K562 (cell line): ENCODE results near the gene PTPRF. TPM values are rescaled to one million over a fixed set of nuclear protein-coding genes. Genes with fewer than 3 reads are reported as not detected.

ENCODE experiments used
- ATAC-seq: fragments of 200-7000 bp; cut with Tn5 transposase; 3 replicates; pipeline ENCODE4 v1.9.1; 2020; ENCODE audit warnings: moderate library complexity
- BruUV-seq: library from RNA; stranded (reverse); fragments of 400-500 nt; replicated peaks from 2 replicates; lab custom pipeline; 2021; lab: Mats Ljungman, UMichigan
- CTCF ChIA-PET: fragments of 300-600 bp; formaldehyde crosslinking; extraction: SDS; loops from one replicate; lab custom pipeline; 2021; ENCODE audit warnings: low intra/inter-chr PET ratio; lab: Yijun Ruan, JAX
- POLR2A ChIA-PET: fragments of 300-600, 350-650 bp; sonication (Branson Sonifier 250); formaldehyde crosslinking; extraction: SDS; loops from one replicate; lab custom pipeline; 2021; ENCODE audit warnings: antibody characterized with exemption, inconsistent platforms; lab: Yijun Ruan, JAX
- DNase-seq, 4 experiments: peaks; one replicate each; pipeline versions ENCODE4 v3.0.0 to v3.0.0-alpha.2; 2011 to 2018; ENCODE audit warnings: low spot score in 3 of 4, mixed read lengths in 3 of 4; ENCODE audit errors: extremely low read depth in 1 of 4
- FAIRE-seq: peaks from 2 replicates; lab custom pipeline; 2011; peaks lifted over from hg19 to GRCh38; lab: Jason Lieb, UNC
- H2AFZ ChIP-seq: 2 replicates; pipeline ENCODE4 v1.6.0; 2011; ENCODE audit warnings: low read depth, low read length, control low read depth, inconsistent platforms
- H3K27ac ChIP-seq: fragments of 200-600 bp; 3 replicates; pipeline ENCODE4 v1.8.0; 2011; ENCODE audit warnings: low read depth, mild to moderate bottlenecking, control low read depth, inconsistent platforms, low read length, moderate library complexity, mixed read lengths; ENCODE audit errors: extremely low read depth
- H3K27me3 ChIP-seq, 2 experiments: fragments of 300-600 bp in 1 of 2; 2 replicates in 1 of 2; 3 replicates in 1 of 2; pipeline versions ENCODE4 v1.6.0 to v1.8.0; 2011; ENCODE audit warnings: inconsistent platforms in 2 of 2, low read length in 2 of 2, mild to moderate bottlenecking in 1 of 2, mixed read lengths in 1 of 2, moderate library complexity in 1 of 2; ENCODE audit not compliant: control insufficient read depth in 2 of 2, insufficient read depth in 2 of 2
- H3K36me3 ChIP-seq: fragments of 300-600 bp; 3 replicates; pipeline ENCODE4 v1.8.0; 2011; ENCODE audit warnings: mild to moderate bottlenecking, low read length, inconsistent platforms; ENCODE audit not compliant: control insufficient read depth, insufficient read depth
- H3K4me1 ChIP-seq, 2 experiments: fragments of 200-600 bp in 1 of 2; replicated peaks in 1 of 2; 2 replicates in 1 of 2; 3 replicates in 1 of 2; pipeline versions ENCODE4 v1.5.1 to v1.8.0; 2011; ENCODE audit warnings: inconsistent platforms in 2 of 2, low read length in 2 of 2, mild to moderate bottlenecking in 1 of 2, mixed read lengths in 1 of 2, moderate library complexity in 1 of 2; ENCODE audit not compliant: control insufficient read depth in 2 of 2, insufficient read depth in 2 of 2
- H3K4me2 ChIP-seq: 2 replicates; pipeline ENCODE4 v1.6.1; 2011; ENCODE audit warnings: low read length, control low read depth, inconsistent platforms, mixed read lengths; ENCODE audit not compliant: insufficient read depth
- H3K4me3 ChIP-seq: fragments of 200-600 bp; sonication (generic), shearing (Covaris generic); 2 replicates; pipeline ENCODE4 v1.5.1; 2016; ENCODE audit warnings: control low read depth, inconsistent platforms
- H3K79me2 ChIP-seq: fragments of 200-600 bp; 3 replicates; pipeline ENCODE4 v1.8.0; 2011; ENCODE audit warnings: low read length, inconsistent platforms; ENCODE audit not compliant: control insufficient read depth, insufficient read depth
- H3K9ac ChIP-seq, 2 experiments: 2 replicates each; pipeline versions ENCODE4 v1.6.0 to v1.6.1; 2011; ENCODE audit warnings: low read depth in 2 of 2, low read length in 2 of 2, control low read depth in 1 of 2, inconsistent platforms in 1 of 2, mild to moderate bottlenecking in 1 of 2, mixed read lengths in 1 of 2; ENCODE audit not compliant: insufficient read depth in 1 of 2
- H3K9me1 ChIP-seq: one replicate; pipeline ENCODE4 v1.6.0; 2011; ENCODE audit warnings: inconsistent platforms, mild to moderate bottlenecking, low read length, moderate library complexity; ENCODE audit not compliant: control insufficient read depth, insufficient read depth
- H3K9me3 ChIP-seq: replicated peaks from 2 replicates; pipeline ENCODE4 v1.5.1; 2011; ENCODE audit warnings: low read depth, low read length, inconsistent platforms; ENCODE audit not compliant: control insufficient read depth, insufficient read depth
- H4K20me1 ChIP-seq: replicated peaks from 2 replicates; pipeline ENCODE4 v1.6.1; 2011; ENCODE audit warnings: low read length, inconsistent platforms, mixed read lengths; ENCODE audit not compliant: control insufficient read depth, insufficient read depth
- BRCA1 ChIP-seq, 2 experiments: fragments of 450-650 bp in 1 of 2; sonication (generic) in 1 of 2; formaldehyde crosslinking in 1 of 2; IDR thresholded peaks; 2 replicates each; pipeline versions ENCODE4 v1.5.0 to v1.6.1; 2017 to 2020; ENCODE audit warnings: mild to moderate bottlenecking in 1 of 2, missing genetic modification reagents in 1 of 2
- EP300 ChIP-seq: IDR thresholded peaks from 2 replicates; pipeline ENCODE4 v1.6.1; 2012; ENCODE audit warnings: low read length, improper control_type of control experiment
- KAT2B ChIP-seq: IDR thresholded peaks from one replicate; pipeline ENCODE4 v1.6.1; 2012; ENCODE audit warnings: low read depth, mild to moderate bottlenecking, control low read depth, inconsistent platforms, low read length, moderate library complexity
- RHOXF2B ChIP-seq: fragments of 250-450 bp; sonication (Bioruptor Pico); conservative IDR thresholded peaks from 2 replicates; pipeline ENCODE4 v1.5.1; 2021
- STAT5B ChIP-seq: fragments of 250-450 bp; sonication (Bioruptor Pico); IDR thresholded peaks from 2 replicates; pipeline ENCODE4 v1.8.0; 2021; ENCODE audit warnings: mild to moderate bottlenecking, inconsistent platforms
- TOE1 ChIP-seq, 2 experiments: fragments of 450-650 bp in 1 of 2; sonication (generic) in 1 of 2; formaldehyde crosslinking in 1 of 2; IDR thresholded peaks; 2 replicates each; pipeline versions ENCODE4 v1.7.1 to v1.8.0; 2016 to 2022; ENCODE audit warnings: borderline replicate concordance in 2 of 2, mild to moderate bottlenecking in 2 of 2, antibody characterized with exemption in 1 of 2, inconsistent platforms in 1 of 2, low read depth in 1 of 2, missing genetic modification reagents in 1 of 2, moderate library complexity in 1 of 2
- ZBED1 ChIP-seq: IDR thresholded peaks from 2 replicates; pipeline ENCODE4 v1.6.1; 2014
- ZBTB40 ChIP-seq, 2 experiments: fragments of 450-650 bp in 1 of 2; sonication (generic) in 1 of 2; formaldehyde crosslinking in 1 of 2; IDR thresholded peaks; 2 replicates each; pipeline versions ENCODE4 v1.7.1 to v1.9.0; 2016 to 2022; ENCODE audit warnings: inconsistent platforms in 1 of 2, mild to moderate bottlenecking in 1 of 2, missing genetic modification reagents in 1 of 2
- ZBTB7A ChIP-seq: IDR thresholded peaks from 2 replicates; pipeline ENCODE4 v1.6.1; 2011; ENCODE audit warnings: low read depth, mild to moderate bottlenecking, low read length, moderate library complexity, borderline replicate concordance; ENCODE audit not compliant: control insufficient read depth
- ZBTB9 ChIP-seq: fragments of 450-650 bp; formaldehyde crosslinking; IDR thresholded peaks from 2 replicates; pipeline ENCODE4 v1.4.0; 2020; ENCODE audit warnings: mild to moderate bottlenecking, moderate library complexity
- ZNF24 ChIP-seq: fragments of 450-650 bp; IDR thresholded peaks from 2 replicates; pipeline ENCODE4 v1.6.1; 2016
- WGBS: fragments of 100-300 bp; shearing (Covaris generic); methylation state at CpG from one replicate; pipeline ENCODE4 v1.1.6; 2016; ENCODE audit warnings: low coverage, mixed read lengths; ENCODE audit not compliant: insufficient coverage; ENCODE audit errors: missing lambda C conversion rate; 5-methylcytosine and 5-hydroxymethylcytosine counted together
- in situ Hi-C: fragments of 300-500 bp; cut with MboI; formaldehyde crosslinking; loops from 4 replicates; pipeline ENCODE4 v1.15.0; 2018; ENCODE audit warnings: inconsistent platforms, mixed read lengths
- intact Hi-C: fragments of 100-400 bp; cut with micrococcal nuclease; formaldehyde crosslinking; loops from 2 replicates; pipeline ENCODE4 v1.14.2; 2022
- polyA plus RNA-seq, 8 experiments: library from polyadenylated mRNA; depleted of rRNA in 4 of 8; stranded (reverse) in 5 of 8; unstranded in 3 of 8; fragments of >200 nt; fragmentation: Nextera tagmentation in 2 of 8; fragmentation: Illumina TruSeq in 1 of 8; extraction: Ambion mirVana in 2 of 8; extraction: Trizol in 1 of 8; gene quantifications; 2 replicates each; pipeline versions ENCODE4 v1.2.1 to v1.2.3, GENCODE V29; 2011 to 2014; ENCODE audit warnings: inconsistent platforms in 1 of 8, missing spikeins in 1 of 8
- total RNA-seq, 7 experiments: library from RNA; depleted of rRNA in 6 of 7; stranded (reverse); fragments of >200 nt in 6 of 7; fragmentation: Illumina TruSeq in 2 of 7; extraction: Trizol in 2 of 7; gene quantifications; 2 replicates each; pipeline versions ENCODE4 v1.2.1 to v1.2.3, GENCODE V29; 2011 to 2021; ENCODE audit warnings: low replicate concordance in 1 of 7

The PTPRF gene
- total and polyA plus RNA-seq, 9 of the 15 experiments (the other 6 are each of a cell fraction or from before 2014, with no cell fraction given), result 0.13 to 4.3 (median 1.1) TPM

- in situ Hi-C loops, result no loop called here
- Histone ChIP-seq H3K27me3 (peaks cover 31 to 81% of the 10 kb centered on the region in 2 experiments), H4K20me1 (peaks cover 41% of the 10 kb centered on the region), H3K9me3 (no peaks in the 10 kb centered on the region), H2AFZ (no peak overlapping the region), H3K4me2 (no peak overlapping the region), H3K9me1 (peaks cover 4% of the 10 kb centered on the region), H3K4me1 (peaks cover 0 to 7% of the 10 kb centered on the region in 2 experiments; a peak in 2 of 5 replicates), H3K79me2 (no peaks in the 10 kb centered on the region), H3K4me3 (no peak overlapping the region), H3K9ac (no peak overlapping the region), H3K36me3 (no peaks in the 10 kb centered on the region), H3K27ac (no peak overlapping the region)
- FAIRE-seq, result no peak
- WGBS, result 11% methylated on average over 11 of the region's 11 CpGs
- intact Hi-C loops, result no loop called here
- BruUV-seq, result no TSS peak
- POLR2A ChIA-PET, result interaction anchor here (0.7 to 1.3 kb wide), 4 partner anchors 10 to 355 kb away, joined by 4 to 6 read pairs (median 4); partner anchors contain the start of gene KDM4A
- CTCF ChIA-PET, result no interaction called here
- ATAC-seq, result no peak
- no peak for DNase-seq
- no peak for TF ChIP-seq BRCA1 (IDR thresholded peaks at IDR 0.05)
- TF ChIP-seq BRCA1 (CRISPR knock-in tag; IDR thresholded peaks at IDR 0.05), result no peak
- TF ChIP-seq ZBED1, result no peak
- TF ChIP-seq KAT2B, result no peak
- no peak for TF ChIP-seq RHOXF2B (CRISPR knock-in tag)
- TF ChIP-seq ZNF24, result no peak
- no peak for TF ChIP-seq ZBTB40 (IDR thresholded peaks at IDR 0.05)
- no peak for TF ChIP-seq ZBTB40 (CRISPR knock-in tag; IDR thresholded peaks at IDR 0.05)
- TF ChIP-seq EP300, result no peak
- no peak for TF ChIP-seq ZBTB7A
- no peak for TF ChIP-seq STAT5B
- TF ChIP-seq ZBTB9 (CRISPR knock-in tag), result no peak
- TF ChIP-seq TOE1 (IDR thresholded peaks at IDR 0.05; ENCODE audit: borderline replicate concordance), result no peak
- no peak for TF ChIP-seq TOE1 (CRISPR knock-in tag; IDR thresholded peaks at IDR 0.05; ENCODE audit: borderline replicate concordance, low read depth)
Observed at GRCh38 chr1:43536864-43537358, 6.2 kb downstream of the PTPRF start.
